MM.1S (cell line): ENCODE results near the gene MPP3.

Source experiments
- DNase-seq: peaks from one replicate; pipeline ENCODE4 v3.0.0-alpha.2; 2015
- H2AFZ ChIP-seq: fragments of 300-600 bp; sonication (generic); 2 replicates; pipeline ENCODE4 v1.6.0; 2016; ENCODE audit warnings: antibody characterized with exemption, low read length
- H3F3A ChIP-seq: fragments of 300-600 bp; sonication (generic); 2 replicates; pipeline ENCODE4 v1.6.1; 2016; ENCODE audit warnings: mild to moderate bottlenecking, antibody characterized with exemption, low read length, moderate library complexity, mixed read lengths; ENCODE audit not compliant: insufficient read depth
- H3K27ac ChIP-seq: fragments of 300-600 bp; sonication (generic); 2 replicates; pipeline ENCODE4 v1.5.1; 2016; ENCODE audit warnings: mild to moderate bottlenecking, low read length
- H3K27me3 ChIP-seq: fragments of 300-600 bp; sonication (generic); replicated peaks from 2 replicates; pipeline ENCODE4 v1.6.0; 2016; ENCODE audit warnings: low read length; ENCODE audit not compliant: insufficient read depth
- H3K36me3 ChIP-seq: fragments of 300-600 bp; sonication (generic); replicated peaks from 2 replicates; pipeline ENCODE4 v1.6.1; 2016; ENCODE audit warnings: mild to moderate bottlenecking, low read length, mixed read lengths; ENCODE audit not compliant: insufficient read depth
- H3K4me1 ChIP-seq: fragments of 300-600 bp; sonication (generic); 2 replicates; pipeline ENCODE4 v1.6.1; 2016; ENCODE audit warnings: low read length, mixed read lengths
- H3K4me2 ChIP-seq: fragments of 300-600 bp; sonication (generic); 2 replicates; pipeline ENCODE4 v1.6.0; 2016; ENCODE audit warnings: low read depth, low read length
- H3K4me3 ChIP-seq: fragments of 300-600 bp; sonication (generic); 2 replicates; pipeline ENCODE4 v1.5.1; 2016; ENCODE audit warnings: low read length, mixed read lengths
- H3K79me2 ChIP-seq: fragments of 300-600 bp; sonication (generic); 2 replicates; pipeline ENCODE4 v1.6.1; 2016; ENCODE audit warnings: mixed run types, low read length, mixed read lengths
- H3K9ac ChIP-seq: fragments of 300-600 bp; sonication (generic); 2 replicates; pipeline ENCODE4 v1.6.1; 2016; ENCODE audit warnings: low read length, mixed read lengths
- H3K9me2 ChIP-seq: fragments of 300-600 bp; sonication (generic); replicated peaks from 2 replicates; pipeline ENCODE4 v1.6.1; 2016; ENCODE audit warnings: mild to moderate bottlenecking, low read length, mixed read lengths; ENCODE audit not compliant: insufficient read depth
- H3K9me3 ChIP-seq: fragments of 300-600 bp; sonication (generic); replicated peaks from 2 replicates; pipeline ENCODE4 v1.6.1; 2016; ENCODE audit warnings: mild to moderate bottlenecking, low read length, mixed read lengths; ENCODE audit not compliant: insufficient read depth
- H4K20me1 ChIP-seq: fragments of 300-600 bp; sonication (generic); 2 replicates; pipeline ENCODE4 v1.6.1; 2016; ENCODE audit warnings: mild to moderate bottlenecking, low read length, moderate library complexity, mixed read lengths; ENCODE audit not compliant: insufficient read depth
- EZH2 ChIP-seq: fragments of 300-600 bp; sonication (generic); optimal IDR thresholded peaks from 2 replicates; pipeline ENCODE3; 2017; ENCODE audit warnings: low read depth, mild to moderate bottlenecking, antibody characterized with exemption, low read length, mixed read lengths
- EZH2phosphoT487 ChIP-seq: fragments of 300-600 bp; sonication (generic); IDR thresholded peaks from 2 replicates; pipeline ENCODE4 v1.6.1; 2018; ENCODE audit warnings: antibody characterized with exemption, low read length
- TF ChIP-seq, protein P1 (sequence below): fragments of 300-600 bp; sonication (generic); IDR thresholded peaks from 2 replicates; pipeline ENCODE4 v1.5.1; 2016; ENCODE audit warnings: antibody characterized with exemption, low read length, mixed read lengths

Gene MPP3

DNA sequence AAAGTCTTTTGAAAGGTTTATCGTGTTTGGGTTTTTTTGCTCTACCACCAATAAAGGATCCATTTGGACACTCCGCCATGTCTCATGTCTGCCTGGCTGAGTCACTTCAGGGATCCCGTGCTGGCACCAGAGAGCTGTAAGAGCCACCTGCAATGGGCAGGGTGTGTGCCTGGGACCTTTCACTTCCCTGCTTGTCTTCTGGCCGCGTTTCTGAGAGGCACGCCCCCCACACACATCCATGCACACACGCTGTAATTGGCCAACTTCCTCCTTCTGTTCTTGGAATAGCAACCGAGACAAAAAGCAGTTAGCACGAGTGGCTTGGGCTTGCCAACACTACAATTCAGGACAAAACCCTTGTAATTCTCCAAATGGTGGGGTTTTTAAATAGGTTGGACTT lies 64.6 kb downstream of the MPP3 start:
- H4K20me1 ChIP-seq: no peaks in the 10 kb centered on the region
- no peak overlapping the region for H3K27ac ChIP-seq
- no peaks in the 10 kb centered on the region for H3K79me2 ChIP-seq
- no peaks in the 10 kb centered on the region for H3K9me3 ChIP-seq
- H3K9ac ChIP-seq: no peak overlapping the region
- no peak overlapping the region for H2AFZ ChIP-seq
- H3F3A ChIP-seq: no peaks in the 10 kb centered on the region
- H3K36me3 ChIP-seq: no peaks in the 10 kb centered on the region
- H3K4me3 ChIP-seq: no peak overlapping the region
- TF ChIP-seq EZH2 (no peak), EZH2phosphoT487 (no peak)
- TF ChIP-seq, protein P1, sequence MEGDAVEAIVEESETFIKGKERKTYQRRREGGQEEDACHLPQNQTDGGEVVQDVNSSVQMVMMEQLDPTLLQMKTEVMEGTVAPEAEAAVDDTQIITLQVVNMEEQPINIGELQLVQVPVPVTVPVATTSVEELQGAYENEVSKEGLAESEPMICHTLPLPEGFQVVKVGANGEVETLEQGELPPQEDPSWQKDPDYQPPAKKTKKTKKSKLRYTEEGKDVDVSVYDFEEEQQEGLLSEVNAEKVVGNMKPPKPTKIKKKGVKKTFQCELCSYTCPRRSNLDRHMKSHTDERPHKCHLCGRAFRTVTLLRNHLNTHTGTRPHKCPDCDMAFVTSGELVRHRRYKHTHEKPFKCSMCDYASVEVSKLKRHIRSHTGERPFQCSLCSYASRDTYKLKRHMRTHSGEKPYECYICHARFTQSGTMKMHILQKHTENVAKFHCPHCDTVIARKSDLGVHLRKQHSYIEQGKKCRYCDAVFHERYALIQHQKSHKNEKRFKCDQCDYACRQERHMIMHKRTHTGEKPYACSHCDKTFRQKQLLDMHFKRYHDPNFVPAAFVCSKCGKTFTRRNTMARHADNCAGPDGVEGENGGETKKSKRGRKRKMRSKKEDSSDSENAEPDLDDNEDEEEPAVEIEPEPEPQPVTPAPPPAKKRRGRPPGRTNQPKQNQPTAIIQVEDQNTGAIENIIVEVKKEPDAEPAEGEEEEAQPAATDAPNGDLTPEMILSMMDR: no peak
- peaks cover 19% of the 10 kb centered on the region for H3K27me3 ChIP-seq
- H3K4me1 ChIP-seq: peaks cover 13% of the 10 kb centered on the region
- H3K9me2 ChIP-seq: no peaks in the 10 kb centered on the region
- no peak for DNase-seq
- H3K4me2 ChIP-seq: peak overlapping the region; percentile 30; the same call in 1 of the 2 replicates

DNA sequence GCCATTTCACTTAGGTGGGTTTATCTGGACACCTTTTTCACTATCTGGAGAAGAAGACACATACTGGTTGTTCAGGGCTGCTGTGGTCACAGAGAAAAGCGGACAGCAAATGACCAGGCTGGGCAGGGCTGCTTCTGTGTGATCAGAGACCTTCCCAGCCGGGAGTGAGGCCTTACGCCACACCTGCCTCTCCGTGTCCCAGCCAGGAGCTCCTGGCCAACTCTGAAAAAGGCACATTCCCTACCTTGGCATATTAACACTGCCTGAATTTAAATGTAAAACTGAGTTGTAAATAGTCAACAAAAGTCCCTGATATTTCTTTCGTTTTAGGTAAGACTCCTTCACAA lies 65.3 kb downstream of the MPP3 start:
- no peak overlapping the region for H3K9ac ChIP-seq
- no peaks in the 10 kb centered on the region for H3K79me2 ChIP-seq
- no peak overlapping the region for H3K4me3 ChIP-seq
- H3F3A ChIP-seq: no peaks in the 10 kb centered on the region
- peaks cover 20% of the 10 kb centered on the region for H3K27me3 ChIP-seq
- H3K4me2 ChIP-seq: no peak overlapping the region
- DNase-seq: no peak
- H3K36me3 ChIP-seq: no peaks in the 10 kb centered on the region
- H3K9me2 ChIP-seq: no peaks in the 10 kb centered on the region
- H3K9me3 ChIP-seq: no peaks in the 10 kb centered on the region
- H4K20me1 ChIP-seq: no peaks in the 10 kb centered on the region
- TF ChIP-seq EZH2phosphoT487: no peak
- TF ChIP-seq EZH2: no peak
- TF ChIP-seq, protein P1: no peak
- H3K27ac ChIP-seq: no peak overlapping the region
- no peak overlapping the region for H2AFZ ChIP-seq
- H3K4me1 ChIP-seq: peaks cover 13% of the 10 kb centered on the region

DNA sequence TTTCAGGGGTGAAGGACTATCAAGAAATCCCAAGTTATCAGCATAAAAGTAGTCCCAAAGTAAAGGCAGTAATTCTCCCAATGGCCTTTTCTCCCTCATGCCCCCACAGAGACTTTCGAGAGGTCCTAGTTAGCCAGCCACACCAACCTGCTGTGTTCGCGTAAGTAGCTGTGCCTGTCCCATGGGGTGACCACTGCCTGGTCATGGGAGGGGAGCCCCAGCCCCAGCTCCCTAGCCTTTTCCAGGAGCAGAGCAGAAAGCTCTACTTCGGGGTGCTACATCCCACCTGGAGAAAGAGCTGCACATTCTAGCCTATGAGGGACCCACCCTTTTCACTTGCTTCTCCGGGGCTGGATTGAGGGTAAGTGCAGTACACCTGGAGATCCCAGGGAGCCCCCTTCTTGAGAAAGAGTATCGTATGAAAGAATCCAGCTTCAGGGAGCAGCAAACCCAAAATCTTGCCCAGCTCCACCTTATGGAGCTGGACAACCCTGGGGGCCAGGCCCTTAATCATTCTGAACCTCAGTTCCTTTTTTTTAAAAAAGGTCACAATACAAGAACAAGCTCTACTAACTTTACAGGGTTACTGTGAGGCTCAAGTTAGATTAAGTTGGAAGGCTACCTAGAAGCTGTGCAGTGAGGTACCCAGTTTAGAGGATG lies 65.8 kb downstream of the MPP3 start:
- Histone ChIP-seq H3K9ac (no peak overlapping the region), H3K9me3 (no peaks in the 10 kb centered on the region), H3K27ac (no peak overlapping the region), H3K9me2 (no peaks in the 10 kb centered on the region), H3K4me3 (no peak overlapping the region), H3K27me3 (peaks cover 22% of the 10 kb centered on the region), H3K4me2 (no peak overlapping the region), H3K36me3 (no peaks in the 10 kb centered on the region), H3K4me1 (peaks cover 13% of the 10 kb centered on the region), H3K79me2 (no peaks in the 10 kb centered on the region), H3F3A (no peaks in the 10 kb centered on the region), H2AFZ (no peak overlapping the region), H4K20me1 (no peaks in the 10 kb centered on the region)
- DNase-seq: no peak
- TF ChIP-seq EZH2 (no peak), EZH2phosphoT487 (no peak)

DNA sequence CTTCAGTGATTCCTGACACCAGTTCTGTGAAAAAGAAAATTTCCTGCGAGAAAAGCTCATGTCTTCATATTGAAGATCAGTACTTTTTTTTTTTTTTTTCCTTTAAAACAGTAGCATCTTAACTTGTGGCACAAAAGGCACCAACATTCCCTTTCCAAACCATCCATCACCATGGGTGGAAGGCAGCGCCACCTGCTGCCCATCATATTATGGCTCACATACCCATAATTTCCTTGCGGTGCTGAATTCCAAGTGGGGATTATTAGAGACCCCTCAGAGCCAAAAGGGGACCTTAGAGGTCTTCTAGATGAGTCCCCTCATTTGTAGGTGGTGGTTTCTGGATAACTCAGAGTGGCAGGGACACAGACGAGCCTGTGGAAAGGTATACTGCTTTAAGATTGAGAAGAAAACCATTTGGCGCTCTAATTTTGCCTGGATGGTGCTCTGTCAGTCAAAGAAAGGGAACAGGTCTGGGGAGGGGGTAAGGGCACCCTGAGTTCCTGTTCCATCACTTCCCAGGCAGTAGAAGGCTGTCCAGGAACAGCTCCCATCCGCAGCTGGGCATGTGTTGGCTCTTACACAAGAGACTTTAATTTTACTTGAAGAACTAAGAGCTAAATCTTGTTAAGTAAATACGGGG lies 66.4 kb downstream of the MPP3 start:
- no peaks in the 10 kb centered on the region for H4K20me1 ChIP-seq
- H2AFZ ChIP-seq: no peak overlapping the region
- H3K27ac ChIP-seq: no peak overlapping the region
- no peak overlapping the region for H3K9ac ChIP-seq
- H3K36me3 ChIP-seq: no peaks in the 10 kb centered on the region
- peaks cover 22% of the 10 kb centered on the region for H3K27me3 ChIP-seq
- DNase-seq: peak; percentile 14
- H3K9me3 ChIP-seq: no peaks in the 10 kb centered on the region
- no peak overlapping the region for H3K4me2 ChIP-seq
- no peaks in the 10 kb centered on the region for H3K79me2 ChIP-seq
- H3K9me2 ChIP-seq: no peaks in the 10 kb centered on the region
- no peak overlapping the region for H3K4me3 ChIP-seq
- TF ChIP-seq, protein P1: peak; percentile 79
- TF ChIP-seq EZH2phosphoT487 (no peak), EZH2 (no peak)
- no peaks in the 10 kb centered on the region for H3F3A ChIP-seq
- peaks cover 13% of the 10 kb centered on the region for H3K4me1 ChIP-seq
